Measurements from ENCODE around the gene MMP3. TPM values are rescaled to one million over a fixed set of nuclear protein-coding genes. Genes with fewer than 3 reads are reported as not detected.

The MMP3 gene
- total RNA-seq, 1 experiment from 2014 or later = not detected

DNA sequence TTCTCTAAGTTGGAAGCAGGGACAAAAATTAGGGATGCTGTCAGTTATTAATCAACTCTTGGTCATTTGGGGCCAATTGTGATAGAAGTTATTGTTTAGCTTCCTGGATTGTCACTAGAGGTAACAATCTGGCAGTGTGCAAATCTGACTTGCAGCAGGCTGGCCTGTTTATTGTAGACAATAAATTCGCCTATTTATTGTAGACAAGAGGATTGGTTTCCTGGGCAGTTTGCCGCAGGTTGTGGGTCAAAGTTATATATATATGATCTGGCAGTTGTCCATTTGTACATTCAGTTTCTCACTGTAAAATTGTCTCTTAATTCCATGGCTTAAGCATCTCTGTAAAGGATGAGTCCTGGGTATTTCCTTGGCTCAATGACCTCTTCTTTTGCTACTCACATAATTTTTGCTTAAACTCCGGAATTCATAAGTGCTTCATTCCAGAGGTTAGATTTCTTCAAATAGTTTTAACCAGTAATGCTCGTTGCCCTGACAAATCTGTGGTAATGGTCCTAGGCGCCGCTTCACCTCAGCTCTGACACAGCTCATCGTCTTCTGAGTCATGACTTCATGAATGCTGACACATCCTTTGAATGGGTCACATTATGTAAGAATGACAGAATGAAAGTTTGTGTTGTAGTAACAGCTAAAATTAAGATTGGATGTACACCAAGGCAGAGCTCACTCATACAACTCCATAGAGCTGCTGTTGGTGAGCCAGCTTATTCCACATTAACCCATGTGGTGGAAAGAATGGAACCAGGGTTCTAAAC lies 7.8 kb upstream of the MMP3 start:
- Histone ChIP-seq H3K79me2 (ENCODE audit: insufficient read depth, low read length) (no peaks in the 10 kb centered on the region), H3K9ac (ENCODE audit: low read length) (no peak overlapping the region), H4K20me1 (ENCODE audit: insufficient read depth) (no peaks in the 10 kb centered on the region), H3K4me1 (ENCODE audit: control insufficient read depth in 1 of 2, insufficient read depth in 2 of 2, low read length in 2 of 2) (no peaks in the 10 kb centered on the region), H3K4me2 (ENCODE audit: low read length) (no peak overlapping the region), H3K9me3 (ENCODE audit: control insufficient read depth in 1 of 2, insufficient read depth in 1 of 2, low read depth in 1 of 2, low read length in 2 of 2) (no peaks in the 10 kb centered on the region), H3K4me3 (replicated peaks in 1 of 2; ENCODE audit: low read depth in 1 of 2, low read length in 2 of 2) (no peak overlapping the region), H2AFZ (ENCODE audit: low read depth, low read length, poor library complexity, severe bottlenecking) (no peak overlapping the region), H3K36me3 (ENCODE audit: control insufficient read depth in 1 of 2, insufficient read depth in 2 of 2, low read length in 2 of 2) (no peaks in the 10 kb centered on the region), H3K27ac (ENCODE audit: low read depth, low read length) (no peak overlapping the region), H3K9me2 (ENCODE audit: insufficient read depth) (no peaks in the 10 kb centered on the region), H3K27me3 (ENCODE audit: insufficient read depth, low read length) (no peaks in the 10 kb centered on the region)
- no peak for DNase-seq (ENCODE audit: low read depth, low spot score)
- BruUV-seq (replicated peaks) = no TSS peak
- RAD21 ChIA-PET (ENCODE audit: low non-redundant PET in 1 of 2, low total read pairs in 2 of 2, uncharacterized antibody in 2 of 2, unreplicated experiment in 2 of 2) = no interaction called here
- POLR2A ChIA-PET = no interaction called here
- intact Hi-C loops (cut with micrococcal nuclease) = no loop called here
- no peak for ATAC-seq
- CTCF ChIA-PET = interaction anchor here (1.6 kb wide), 1 partner anchor 63 kb away, joined by 4 read pairs; no protein-coding TSS in a partner anchor
- TF ChIP-seq, protein P1, sequence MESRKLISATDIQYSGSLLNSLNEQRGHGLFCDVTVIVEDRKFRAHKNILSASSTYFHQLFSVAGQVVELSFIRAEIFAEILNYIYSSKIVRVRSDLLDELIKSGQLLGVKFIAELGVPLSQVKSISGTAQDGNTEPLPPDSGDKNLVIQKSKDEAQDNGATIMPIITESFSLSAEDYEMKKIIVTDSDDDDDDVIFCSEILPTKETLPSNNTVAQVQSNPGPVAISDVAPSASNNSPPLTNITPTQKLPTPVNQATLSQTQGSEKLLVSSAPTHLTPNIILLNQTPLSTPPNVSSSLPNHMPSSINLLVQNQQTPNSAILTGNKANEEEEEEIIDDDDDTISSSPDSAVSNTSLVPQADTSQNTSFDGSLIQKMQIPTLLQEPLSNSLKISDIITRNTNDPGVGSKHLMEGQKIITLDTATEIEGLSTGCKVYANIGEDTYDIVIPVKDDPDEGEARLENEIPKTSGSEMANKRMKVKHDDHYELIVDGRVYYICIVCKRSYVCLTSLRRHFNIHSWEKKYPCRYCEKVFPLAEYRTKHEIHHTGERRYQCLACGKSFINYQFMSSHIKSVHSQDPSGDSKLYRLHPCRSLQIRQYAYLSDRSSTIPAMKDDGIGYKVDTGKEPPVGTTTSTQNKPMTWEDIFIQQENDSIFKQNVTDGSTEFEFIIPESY (IDR thresholded peaks at IDR 0.05; ENCODE audit: extremely low read depth, insufficient replicate concordance, low read length) = no peak
- TF ChIP-seq TCF7L2 (IDR thresholded peaks at IDR 0.05; ENCODE audit: borderline replicate concordance, extremely low read depth, insufficient read depth, insufficient read length) (no peak), CEBPB (IDR thresholded peaks at IDR 0.05; ENCODE audit: low read depth) (no peak), CBX3 (IDR thresholded peaks at IDR 0.05; ENCODE audit: low read depth) (no peak), RAD21 (IDR thresholded peaks at IDR 0.05; ENCODE audit: low read depth) (no peak), EZH2phosphoT487 (IDR thresholded peaks at IDR 0.05; ENCODE audit: borderline replicate concordance) (no peak), EZH2 (IDR thresholded peaks at IDR 0.05) (no peak), ZNF274 (IDR thresholded peaks at IDR 0.05; ENCODE audit: low read depth, low read length) (no peak), JUND (IDR thresholded peaks at IDR 0.05) (no peak), YY1 (IDR thresholded peaks at IDR 0.05; ENCODE audit: extremely low read depth, insufficient replicate concordance, low read depth, low read length) (no peak)
- TF ChIP-seq, protein P2, sequence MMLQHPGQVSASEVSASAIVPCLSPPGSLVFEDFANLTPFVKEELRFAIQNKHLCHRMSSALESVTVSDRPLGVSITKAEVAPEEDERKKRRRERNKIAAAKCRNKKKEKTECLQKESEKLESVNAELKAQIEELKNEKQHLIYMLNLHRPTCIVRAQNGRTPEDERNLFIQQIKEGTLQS (IDR thresholded peaks at IDR 0.05) = no peak
- TF ChIP-seq, protein P3, sequence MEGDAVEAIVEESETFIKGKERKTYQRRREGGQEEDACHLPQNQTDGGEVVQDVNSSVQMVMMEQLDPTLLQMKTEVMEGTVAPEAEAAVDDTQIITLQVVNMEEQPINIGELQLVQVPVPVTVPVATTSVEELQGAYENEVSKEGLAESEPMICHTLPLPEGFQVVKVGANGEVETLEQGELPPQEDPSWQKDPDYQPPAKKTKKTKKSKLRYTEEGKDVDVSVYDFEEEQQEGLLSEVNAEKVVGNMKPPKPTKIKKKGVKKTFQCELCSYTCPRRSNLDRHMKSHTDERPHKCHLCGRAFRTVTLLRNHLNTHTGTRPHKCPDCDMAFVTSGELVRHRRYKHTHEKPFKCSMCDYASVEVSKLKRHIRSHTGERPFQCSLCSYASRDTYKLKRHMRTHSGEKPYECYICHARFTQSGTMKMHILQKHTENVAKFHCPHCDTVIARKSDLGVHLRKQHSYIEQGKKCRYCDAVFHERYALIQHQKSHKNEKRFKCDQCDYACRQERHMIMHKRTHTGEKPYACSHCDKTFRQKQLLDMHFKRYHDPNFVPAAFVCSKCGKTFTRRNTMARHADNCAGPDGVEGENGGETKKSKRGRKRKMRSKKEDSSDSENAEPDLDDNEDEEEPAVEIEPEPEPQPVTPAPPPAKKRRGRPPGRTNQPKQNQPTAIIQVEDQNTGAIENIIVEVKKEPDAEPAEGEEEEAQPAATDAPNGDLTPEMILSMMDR (IDR thresholded peaks at IDR 0.05 in 2 of 3, conservative IDR thresholded peaks at IDR 0.05 in 1 of 3; ENCODE audit: borderline replicate concordance in 1 of 3, insufficient read depth in 1 of 3, low read depth in 2 of 3, low read length in 2 of 3) = no peak
- TF ChIP-seq, protein P4, sequence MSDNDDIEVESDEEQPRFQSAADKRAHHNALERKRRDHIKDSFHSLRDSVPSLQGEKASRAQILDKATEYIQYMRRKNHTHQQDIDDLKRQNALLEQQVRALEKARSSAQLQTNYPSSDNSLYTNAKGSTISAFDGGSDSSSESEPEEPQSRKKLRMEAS (IDR thresholded peaks at IDR 0.05) = no peak

Measured in HCT116 (cell line).